ENCODE measurements around the gene MICU1.
A peak's percentile ranks its signal among the peaks of the same experiment; 100 is the strongest.
"Not testable (repeated sequence)": the region's sequence is repeated elsewhere in the genome, so short reads cannot be mapped to it uniquely, and the experiment has no call there.

Gene MICU1

DNA sequence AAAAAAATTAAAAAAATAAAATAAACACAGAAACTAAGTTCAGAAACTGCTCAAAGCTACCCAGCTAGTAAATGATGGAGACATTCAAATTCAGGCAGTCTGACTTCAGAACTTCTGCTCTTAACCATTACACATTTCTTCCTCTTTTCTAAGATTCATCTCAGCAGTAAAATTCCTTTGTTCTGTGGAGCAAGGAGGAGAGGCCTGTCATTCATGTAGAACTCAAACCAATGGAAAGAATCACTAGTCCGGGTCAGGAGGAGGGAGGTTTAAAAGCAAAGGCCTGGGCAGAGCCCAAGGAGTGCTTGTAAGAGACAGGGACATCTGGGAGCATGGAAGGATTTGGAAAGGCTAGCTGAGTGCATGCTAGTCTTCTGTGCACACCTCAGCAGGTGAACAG lies 233.3 kb downstream of the MICU1 start:
- H3K4me3 Mint-ChIP-seq = no peak overlapping the region
- H3K36me3 Mint-ChIP-seq = peaks cover 16% of the 10 kb centered on the region
- peaks cover 10% of the 10 kb centered on the region for H3K4me1 Mint-ChIP-seq (ENCODE audit: low read depth)
- H3K9me3 Mint-ChIP-seq (ENCODE audit: low read depth) = no peaks in the 10 kb centered on the region
- H3K27ac Mint-ChIP-seq = no peak overlapping the region
- H3K27me3 Mint-ChIP-seq = no peaks in the 10 kb centered on the region

DNA sequence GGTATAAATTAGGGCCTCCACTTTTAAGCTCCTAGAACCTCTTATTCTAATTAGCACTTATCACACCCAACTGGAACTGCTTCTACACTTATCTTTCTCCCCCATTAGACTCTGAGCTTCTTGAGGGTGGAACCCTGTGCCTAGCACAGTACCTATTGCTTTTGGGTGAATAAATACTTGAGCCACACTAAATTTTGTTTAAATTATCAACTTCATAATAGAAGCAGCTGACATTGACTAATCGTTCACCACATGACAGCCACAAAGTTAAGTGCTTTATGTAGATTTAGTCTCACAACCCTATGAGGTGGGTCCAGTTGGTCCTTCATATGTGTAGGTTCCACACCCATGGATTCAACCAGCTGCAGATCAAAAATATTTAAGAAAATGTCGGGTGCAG lies 235.1 kb downstream of the MICU1 start:
- no peaks in the 10 kb centered on the region for H3K27me3 Mint-ChIP-seq
- no peak overlapping the region for H3K27ac Mint-ChIP-seq
- peaks cover 12% of the 10 kb centered on the region for H3K36me3 Mint-ChIP-seq
- no peak overlapping the region for H3K4me3 Mint-ChIP-seq
- peaks cover 10% of the 10 kb centered on the region for H3K4me1 Mint-ChIP-seq (ENCODE audit: low read depth)
- no peaks in the 10 kb centered on the region for H3K9me3 Mint-ChIP-seq (ENCODE audit: low read depth)

DNA sequence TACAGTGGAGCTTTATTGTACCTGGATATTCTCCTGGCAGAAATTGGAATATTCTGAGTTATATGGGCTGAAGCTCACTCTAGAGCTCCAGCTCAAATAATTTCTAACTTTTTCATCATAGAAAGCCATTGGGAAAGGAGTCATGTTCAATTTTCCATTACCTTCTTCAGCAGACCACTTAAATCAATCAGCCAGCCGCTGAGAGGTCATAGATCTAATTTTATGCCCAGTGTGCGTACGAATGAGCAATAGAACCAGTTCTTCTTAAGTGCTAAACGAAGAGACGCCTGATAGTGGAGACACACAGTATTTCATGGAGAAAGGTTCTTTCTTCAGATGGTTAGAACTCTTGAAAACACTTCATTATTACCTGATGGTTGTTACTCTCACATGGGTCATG lies 236.2 kb downstream of the MICU1 start:
- Mint-ChIP-seq H3K36me3 (peaks cover 10% of the 10 kb centered on the region), H3K27ac (no peak overlapping the region), H3K27me3 (no peaks in the 10 kb centered on the region), H3K9me3 (ENCODE audit: low read depth) (no peaks in the 10 kb centered on the region), H3K4me1 (ENCODE audit: low read depth) (peaks cover 10% of the 10 kb centered on the region), H3K4me3 (no peak overlapping the region)

DNA sequence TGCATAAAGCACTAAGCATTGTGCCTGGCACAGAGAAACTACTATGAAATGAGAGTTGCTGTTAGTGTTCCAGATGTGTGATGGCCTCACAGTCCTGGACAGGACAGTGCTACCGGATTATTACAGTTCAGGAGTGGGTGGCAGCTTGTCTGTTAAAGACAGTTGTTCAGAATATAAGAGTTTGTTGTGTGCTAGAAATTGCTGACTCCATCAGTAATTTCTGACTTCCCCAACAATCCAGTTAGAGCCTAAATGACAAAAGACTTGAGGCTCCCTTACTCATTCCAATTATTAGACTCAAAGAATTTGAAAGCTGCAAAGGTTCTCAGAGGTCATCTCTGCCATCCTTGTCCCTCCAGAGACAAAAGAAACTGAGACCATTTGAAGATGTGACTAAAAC lies 236.9 kb downstream of the MICU1 start:
- H3K27me3 Mint-ChIP-seq = no peaks in the 10 kb centered on the region
- H3K4me3 Mint-ChIP-seq = no peak overlapping the region
- H3K27ac Mint-ChIP-seq = no peak overlapping the region
- H3K9me3 Mint-ChIP-seq (ENCODE audit: low read depth) = no peaks in the 10 kb centered on the region
- peaks cover 10% of the 10 kb centered on the region for H3K4me1 Mint-ChIP-seq (ENCODE audit: low read depth)
- H3K36me3 Mint-ChIP-seq = peaks cover 10% of the 10 kb centered on the region

DNA sequence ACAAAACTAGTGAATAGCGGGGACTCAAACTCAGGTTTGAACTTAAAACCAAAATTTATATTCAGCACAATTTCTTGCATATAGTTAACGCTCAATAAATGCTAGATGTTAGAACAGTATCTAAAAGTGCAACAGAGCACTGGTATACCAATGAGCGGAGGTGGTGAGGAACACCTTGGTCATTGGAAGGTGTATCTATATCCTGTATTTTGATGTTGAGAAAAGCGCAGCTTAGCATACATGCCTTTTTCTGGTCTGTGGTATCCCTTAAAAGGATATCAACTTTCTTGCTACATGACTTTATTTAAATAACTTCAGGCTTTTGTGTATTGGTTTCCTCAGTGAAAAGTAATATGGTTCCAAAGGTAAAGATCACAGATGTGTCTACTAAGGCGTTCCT lies 237.8 kb downstream of the MICU1 start:
- no peak overlapping the region for H3K4me3 Mint-ChIP-seq
- no peak overlapping the region for H3K27ac Mint-ChIP-seq
- H3K27me3 Mint-ChIP-seq = no peaks in the 10 kb centered on the region
- H3K9me3 Mint-ChIP-seq (ENCODE audit: low read depth) = no peaks in the 10 kb centered on the region
- peaks cover 7% of the 10 kb centered on the region for H3K36me3 Mint-ChIP-seq
- H3K4me1 Mint-ChIP-seq (ENCODE audit: low read depth) = peaks cover 10% of the 10 kb centered on the region

DNA sequence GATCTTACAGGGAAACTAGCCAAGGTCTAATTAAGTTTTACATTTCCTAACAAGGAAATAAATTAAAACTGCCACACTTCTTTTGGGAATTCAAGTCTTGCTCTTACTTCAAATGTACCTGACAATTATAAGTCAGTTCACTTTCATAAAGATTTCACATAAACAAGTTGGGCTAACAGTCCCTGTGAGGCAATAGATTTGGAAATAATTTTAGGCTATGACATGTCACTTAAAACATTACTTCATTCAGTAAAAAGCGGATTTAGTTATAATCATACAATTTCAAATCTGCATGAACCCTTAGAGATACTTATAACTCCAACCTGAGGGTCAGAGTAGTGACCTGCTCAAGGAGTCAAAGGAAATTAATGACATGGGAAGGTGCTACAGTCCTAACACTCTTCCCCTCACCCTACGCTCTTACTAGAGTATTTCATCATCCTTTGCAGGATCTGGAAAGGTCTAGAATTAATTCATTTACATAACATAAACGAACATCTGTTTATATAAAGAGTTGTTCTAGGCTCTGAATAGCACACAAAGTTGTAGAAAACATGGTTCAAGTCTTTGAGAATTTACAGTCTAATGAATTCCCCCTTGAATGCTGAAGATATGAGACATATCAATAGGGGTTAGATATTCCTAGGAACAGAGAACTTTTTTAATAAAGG lies 238.8 kb downstream of the MICU1 start:
- H3K36me3 Mint-ChIP-seq = peaks cover 2% of the 10 kb centered on the region

DNA sequence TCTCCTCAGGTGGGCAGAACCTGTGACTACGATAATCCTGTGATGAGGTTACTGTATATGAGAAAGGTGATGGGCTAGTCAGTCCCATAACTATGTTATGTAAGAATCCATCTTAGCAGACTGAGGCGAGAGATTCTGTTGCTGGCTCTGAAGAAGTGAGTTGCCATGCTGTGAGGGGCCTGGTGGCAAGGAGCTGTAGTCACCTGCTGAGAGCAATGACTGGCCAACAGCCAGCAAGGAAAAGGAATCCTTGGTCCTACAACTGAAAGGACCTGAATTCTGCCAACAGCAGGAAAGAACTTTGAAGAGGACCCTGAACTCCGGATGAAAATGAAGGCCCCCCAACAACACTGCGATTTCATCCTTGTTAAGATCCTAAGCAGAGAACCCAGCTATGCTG lies 240.2 kb downstream of the MICU1 start:
- Mint-ChIP-seq H3K4me3 (no peak overlapping the region), H3K9me3 (ENCODE audit: low read depth) (no peaks in the 10 kb centered on the region), H3K27me3 (no peaks in the 10 kb centered on the region), H3K27ac (no peak overlapping the region), H3K4me1 (ENCODE audit: low read depth) (peaks cover 10% of the 10 kb centered on the region), H3K36me3 (peaks cover 2% of the 10 kb centered on the region)

More for the DNA sequence above, 238.8 kb downstream of the MICU1 start:
- Mint-ChIP-seq H3K9me3 (ENCODE audit: low read depth) (no peaks in the 10 kb centered on the region), H3K27ac (no peak overlapping the region), H3K4me1 (ENCODE audit: low read depth) (peaks cover 10% of the 10 kb centered on the region), H3K27me3 (no peaks in the 10 kb centered on the region), H3K4me3 (no peak overlapping the region)

DNA sequence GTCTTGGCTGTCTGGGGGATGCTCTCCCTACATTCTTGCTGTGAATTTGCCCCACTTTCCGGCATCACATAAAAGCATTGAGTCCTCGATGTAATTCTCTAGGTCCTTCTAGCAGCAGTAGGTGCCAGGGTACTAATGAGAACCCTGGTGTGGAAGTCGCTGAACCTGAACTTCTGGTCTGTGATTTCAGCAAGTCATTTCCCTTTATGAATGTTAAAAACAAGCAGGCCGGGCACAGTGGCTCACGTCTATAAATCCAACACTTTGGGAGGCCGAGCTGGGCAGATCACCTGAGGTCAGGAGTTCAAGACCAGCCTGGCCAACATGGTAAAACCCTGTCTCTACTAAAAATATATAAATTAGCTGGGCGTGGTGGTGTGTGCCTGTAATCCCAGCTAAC lies 240.9 kb downstream of the MICU1 start:
- not testable (repeated sequence) for H3K4me1 Mint-ChIP-seq (ENCODE audit: low read depth); H3K36me3 Mint-ChIP-seq; H3K4me3 Mint-ChIP-seq; H3K27me3 Mint-ChIP-seq; H3K9me3 Mint-ChIP-seq (ENCODE audit: low read depth); H3K27ac Mint-ChIP-seq

DNA sequence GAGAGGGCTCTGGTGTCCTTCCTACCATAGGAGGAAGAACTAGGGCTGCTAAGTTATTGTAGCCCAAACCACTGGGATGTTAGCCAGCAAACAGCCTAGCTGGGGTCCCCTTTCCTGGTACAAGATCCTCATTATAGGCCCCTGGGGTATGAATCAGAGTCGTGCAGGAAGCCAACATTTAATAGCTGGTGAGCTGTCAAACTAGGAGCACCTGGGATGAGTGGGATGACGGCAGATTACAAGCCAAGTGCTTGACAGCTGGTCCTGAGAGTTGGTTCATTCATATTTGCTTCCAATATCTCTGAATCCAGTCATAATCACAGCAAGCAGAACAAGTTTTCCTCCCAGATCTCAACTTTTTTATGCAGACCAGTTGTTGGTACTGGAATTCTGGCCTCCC lies 246.1 kb downstream of the MICU1 start:
- Mint-ChIP-seq H3K9me3 (ENCODE audit: low read depth) (no peaks in the 10 kb centered on the region), H3K27ac (no peak overlapping the region), H3K36me3 (peaks cover 2% of the 10 kb centered on the region), H3K4me1 (ENCODE audit: low read depth) (no peaks in the 10 kb centered on the region), H3K4me3 (no peak overlapping the region), H3K27me3 (no peaks in the 10 kb centered on the region)

DNA sequence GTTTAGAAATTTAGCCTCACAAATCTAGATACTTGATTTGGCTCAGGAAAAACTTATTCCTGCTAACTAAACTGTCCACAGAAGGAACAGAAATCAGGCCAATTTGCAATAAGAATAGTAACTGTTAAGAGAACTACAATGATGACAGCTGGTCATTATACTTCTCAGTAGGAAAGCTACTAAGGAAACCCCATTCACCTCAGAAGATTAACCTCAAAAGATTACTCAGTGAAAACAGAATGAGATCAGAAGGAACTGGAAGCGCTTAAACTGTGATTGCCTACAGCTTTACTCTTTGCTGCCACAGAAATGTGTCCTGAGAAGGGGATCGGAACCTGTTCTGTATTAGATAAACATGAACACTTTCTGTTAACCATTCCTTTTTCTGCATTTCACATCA lies 246.8 kb downstream of the MICU1 start:
- peaks cover 2% of the 10 kb centered on the region for H3K36me3 Mint-ChIP-seq
- no peak overlapping the region for H3K27ac Mint-ChIP-seq
- no peaks in the 10 kb centered on the region for H3K27me3 Mint-ChIP-seq
- no peaks in the 10 kb centered on the region for H3K9me3 Mint-ChIP-seq (ENCODE audit: low read depth)
- no peaks in the 10 kb centered on the region for H3K4me1 Mint-ChIP-seq (ENCODE audit: low read depth)
- H3K4me3 Mint-ChIP-seq = no peak overlapping the region

DNA sequence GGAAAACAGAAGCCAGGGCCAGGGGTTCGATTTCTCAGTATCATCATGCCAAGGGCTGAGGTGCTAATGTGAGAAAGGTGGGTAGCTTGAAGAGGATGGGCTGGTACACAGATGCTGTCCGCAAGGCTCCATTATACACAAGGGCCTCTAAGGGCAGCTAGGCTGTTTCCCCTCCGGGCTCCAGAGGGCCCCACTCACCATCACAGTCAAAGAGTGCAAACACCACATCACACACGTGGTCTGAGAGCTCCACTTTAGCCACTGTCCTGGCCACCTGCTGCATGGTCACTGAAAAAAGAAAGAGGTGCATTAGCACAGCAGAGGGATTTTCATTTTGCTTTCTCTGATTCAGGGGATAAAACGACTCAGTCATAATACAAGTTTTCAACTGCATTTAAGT lies 250.3 kb downstream of the MICU1 start:
- Mint-ChIP-seq H3K9me3 (ENCODE audit: low read depth) (no peaks in the 10 kb centered on the region), H3K4me1 (ENCODE audit: low read depth) (peaks cover 2% of the 10 kb centered on the region), H3K27ac (no peak overlapping the region)

DNA sequence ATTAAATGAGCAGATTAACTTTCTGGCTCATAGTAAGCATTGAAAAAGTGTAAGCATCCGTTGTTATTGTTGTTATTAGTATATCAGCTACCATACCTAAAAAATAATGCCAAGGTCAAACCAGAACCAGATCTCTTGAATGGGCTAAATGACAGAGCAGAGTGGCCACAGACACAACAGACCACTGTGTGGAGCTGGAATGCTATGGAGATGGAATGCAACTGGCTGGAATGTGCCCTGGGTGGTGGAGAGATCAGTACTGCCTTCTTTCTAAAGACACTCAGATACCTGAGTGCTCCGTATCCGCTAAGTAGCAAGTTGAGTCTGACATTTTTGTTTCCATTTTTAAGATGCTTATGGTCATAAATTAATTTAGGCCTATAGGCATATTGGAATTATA lies 250.7 kb downstream of the MICU1 start:
- peaks cover 6% of the 10 kb centered on the region for H3K36me3 Mint-ChIP-seq
- peaks cover 6% of the 10 kb centered on the region for H3K4me1 Mint-ChIP-seq (ENCODE audit: low read depth)
- no peak overlapping the region for H3K27ac Mint-ChIP-seq
- no peak overlapping the region for H3K4me3 Mint-ChIP-seq
- no peaks in the 10 kb centered on the region for H3K27me3 Mint-ChIP-seq
- H3K9me3 Mint-ChIP-seq (ENCODE audit: low read depth) = no peaks in the 10 kb centered on the region

More for the DNA sequence above, 250.3 kb downstream of the MICU1 start:
- H3K36me3 Mint-ChIP-seq = peaks cover 2% of the 10 kb centered on the region
- H3K4me3 Mint-ChIP-seq = no peak overlapping the region
- no peaks in the 10 kb centered on the region for H3K27me3 Mint-ChIP-seq

DNA sequence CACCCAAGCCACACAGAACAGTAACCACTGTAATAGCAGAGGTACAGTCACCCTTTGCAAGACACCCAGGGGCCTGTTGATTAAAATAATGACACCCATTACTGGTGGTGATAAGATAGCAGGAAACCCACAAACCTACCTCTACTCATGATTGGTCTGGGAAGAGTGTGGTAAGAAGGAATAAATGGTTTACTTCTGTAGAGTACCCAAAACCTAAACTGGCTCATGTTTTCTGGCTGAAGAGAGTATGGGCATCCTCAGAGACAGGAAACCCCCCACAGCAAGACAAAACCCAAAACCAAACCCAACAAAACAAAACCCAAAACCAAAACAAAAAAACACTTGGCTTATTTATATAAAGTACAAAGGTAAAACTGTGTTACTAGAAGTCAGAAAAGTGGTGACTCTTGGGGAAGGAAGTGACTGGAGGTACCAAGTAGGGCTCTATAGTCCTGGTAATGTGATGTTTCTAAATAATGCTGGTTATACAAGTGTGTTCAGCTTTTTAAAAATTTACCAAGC lies 255.6 kb downstream of the MICU1 start:
- no peaks in the 10 kb centered on the region for H3K27me3 Mint-ChIP-seq
- peaks cover 9% of the 10 kb centered on the region for H3K4me1 Mint-ChIP-seq (ENCODE audit: low read depth)
- H3K27ac Mint-ChIP-seq = peak overlapping the region; percentile 37
- no peaks in the 10 kb centered on the region for H3K9me3 Mint-ChIP-seq (ENCODE audit: low read depth)
- no peak overlapping the region for H3K4me3 Mint-ChIP-seq
- peaks cover 7% of the 10 kb centered on the region for H3K36me3 Mint-ChIP-seq

DNA sequence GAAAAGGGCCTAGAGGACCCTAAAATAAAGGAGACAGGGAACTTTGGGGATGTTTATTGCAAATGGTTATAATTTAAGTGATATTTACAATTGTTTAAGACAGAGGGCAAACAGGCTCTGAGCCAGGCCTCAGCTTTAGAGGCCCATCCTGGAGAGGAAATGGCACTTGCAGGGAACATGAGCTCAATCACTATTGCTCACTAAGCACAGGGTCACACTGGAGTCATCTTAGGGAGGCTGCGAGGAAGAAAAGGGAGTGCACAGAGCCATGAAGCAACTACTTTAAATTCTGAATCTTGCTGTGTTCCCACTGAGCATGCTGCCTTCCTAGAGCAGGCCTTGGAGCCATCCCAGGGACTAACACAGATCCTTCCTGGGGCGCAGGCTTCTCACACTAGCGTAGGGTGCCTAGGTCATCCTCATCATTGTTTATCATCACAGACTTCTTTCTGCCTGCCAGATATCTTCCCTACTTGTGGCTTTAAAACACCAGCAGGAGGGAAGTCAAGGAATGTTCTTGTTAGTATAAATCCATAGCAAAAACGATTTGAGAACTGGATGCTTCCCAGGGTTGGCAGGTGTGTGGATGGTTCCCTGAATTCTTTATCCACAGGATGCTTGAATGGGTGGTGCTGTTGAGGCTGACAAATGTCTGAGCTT lies 258.4 kb downstream of the MICU1 start:
- H3K36me3 Mint-ChIP-seq = peaks cover 7% of the 10 kb centered on the region
- H3K9me3 Mint-ChIP-seq (ENCODE audit: low read depth) = no peaks in the 10 kb centered on the region
- H3K27me3 Mint-ChIP-seq = no peaks in the 10 kb centered on the region
- H3K4me3 Mint-ChIP-seq = no peak overlapping the region
- peak overlapping the region; percentile 54 for H3K27ac Mint-ChIP-seq
- H3K4me1 Mint-ChIP-seq (ENCODE audit: low read depth) = peaks cover 21% of the 10 kb centered on the region

DNA sequence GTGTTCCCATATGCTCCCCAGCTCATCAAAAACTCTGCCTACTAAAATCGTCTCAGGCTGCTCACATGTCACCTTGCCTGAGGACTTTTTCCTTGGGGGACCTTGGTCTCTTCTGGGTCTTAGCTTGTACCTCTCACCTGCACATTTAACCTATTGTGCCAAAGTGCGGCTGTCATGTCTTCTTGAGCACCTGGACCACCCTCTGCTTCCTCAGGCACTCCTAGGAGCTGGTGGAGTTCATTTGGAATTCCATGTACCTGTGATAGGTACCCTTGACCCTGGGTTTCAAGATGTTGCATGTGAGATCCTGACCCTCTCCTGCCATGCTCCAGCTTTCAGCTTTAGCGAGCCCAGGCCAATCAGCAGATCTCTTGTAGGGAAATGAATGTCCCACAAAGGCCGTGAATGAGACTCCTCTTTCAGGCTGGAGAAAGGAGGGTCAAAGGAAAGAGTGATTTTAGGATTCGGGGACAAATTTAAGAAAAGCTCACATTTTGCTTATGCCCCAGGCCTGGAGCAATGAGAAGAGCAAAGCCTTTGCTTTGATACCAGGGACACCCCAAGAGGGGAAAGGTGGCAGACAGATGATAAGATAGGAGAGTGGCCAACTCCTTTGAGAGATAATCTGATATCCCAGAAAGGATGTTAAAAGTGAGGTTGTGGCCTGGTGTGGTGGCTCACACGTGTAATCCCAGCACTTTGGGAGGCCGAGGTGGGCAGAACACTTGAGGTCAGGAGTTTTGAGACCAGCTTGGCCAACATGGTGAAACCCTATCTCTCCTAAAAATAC lies 260.6 kb downstream of the MICU1 start:
- no peaks in the 10 kb centered on the region for H3K9me3 Mint-ChIP-seq (ENCODE audit: low read depth)
- H3K27ac Mint-ChIP-seq = no peak overlapping the region
- H3K36me3 Mint-ChIP-seq = peaks cover 4% of the 10 kb centered on the region
- H3K4me3 Mint-ChIP-seq = no peak overlapping the region
- H3K27me3 Mint-ChIP-seq = no peaks in the 10 kb centered on the region
- peaks cover 17% of the 10 kb centered on the region for H3K4me1 Mint-ChIP-seq (ENCODE audit: low read depth)

Measured in activated naive CD8-positive, alpha-beta T cell (primary cell).